CD1c-positive myeloid dendritic cell (primary cell): ENCODE data around the gene SAMD9.
"Not testable (repeated sequence)": the region's sequence is repeated elsewhere in the genome, so short reads cannot be mapped to it uniquely, and the experiment has no call there.

Source experiments
- DNase-seq: peaks from one replicate; pipeline ENCODE4 v3.0.0-alpha.2; 2016; ENCODE audit errors: extremely low spot score

Gene SAMD9

GRCh38 chr7:93117852-93118530 is at the start of gene SAMD9:
Gene SAMD9, minus strand, starts transcription at chr7:93117979. Its CDS starts 11,882 bp downstream, at chr7:93106097.
- DNase-seq = peak; percentile 91

- DNase-seq = peak; percentile 38
Observed at GRCh38 chr7:93165447-93165846, 47.7 kb upstream of the SAMD9 start.

- DNase-seq = no peak
Observed at GRCh38 chr7:93164766-93165165, 47.0 kb upstream of the SAMD9 start.

- no peak for DNase-seq
Observed at GRCh38 chr7:93161181-93161762, 43.5 kb upstream of the SAMD9 start.

- no peak for DNase-seq
Observed at GRCh38 chr7:93160410-93160809, 42.6 kb upstream of the SAMD9 start.

DNA sequence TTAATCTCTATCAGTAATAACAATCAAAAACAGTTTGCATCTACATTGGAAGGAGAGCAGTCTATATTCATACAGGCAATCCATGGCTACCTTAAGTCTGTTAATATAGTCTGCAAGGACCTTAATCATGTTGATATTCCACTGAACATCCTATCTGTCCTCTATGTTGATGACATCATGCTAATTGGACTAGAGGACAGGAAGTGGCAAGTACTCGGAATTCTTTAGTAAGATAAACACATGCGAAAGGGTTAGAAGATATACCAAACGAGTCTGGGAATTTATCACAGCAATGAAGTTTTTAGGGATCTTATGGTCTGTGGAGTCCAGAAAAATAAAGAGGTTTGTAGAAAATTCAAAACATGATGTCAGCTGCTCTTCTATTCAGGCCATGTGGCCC is 41.7 kb upstream of the SAMD9 start:
- DNase-seq = no peak

GRCh38 chr7:93156884-93157283 is 39.1 kb upstream of the SAMD9 start:
- DNase-seq = no peak

DNA sequence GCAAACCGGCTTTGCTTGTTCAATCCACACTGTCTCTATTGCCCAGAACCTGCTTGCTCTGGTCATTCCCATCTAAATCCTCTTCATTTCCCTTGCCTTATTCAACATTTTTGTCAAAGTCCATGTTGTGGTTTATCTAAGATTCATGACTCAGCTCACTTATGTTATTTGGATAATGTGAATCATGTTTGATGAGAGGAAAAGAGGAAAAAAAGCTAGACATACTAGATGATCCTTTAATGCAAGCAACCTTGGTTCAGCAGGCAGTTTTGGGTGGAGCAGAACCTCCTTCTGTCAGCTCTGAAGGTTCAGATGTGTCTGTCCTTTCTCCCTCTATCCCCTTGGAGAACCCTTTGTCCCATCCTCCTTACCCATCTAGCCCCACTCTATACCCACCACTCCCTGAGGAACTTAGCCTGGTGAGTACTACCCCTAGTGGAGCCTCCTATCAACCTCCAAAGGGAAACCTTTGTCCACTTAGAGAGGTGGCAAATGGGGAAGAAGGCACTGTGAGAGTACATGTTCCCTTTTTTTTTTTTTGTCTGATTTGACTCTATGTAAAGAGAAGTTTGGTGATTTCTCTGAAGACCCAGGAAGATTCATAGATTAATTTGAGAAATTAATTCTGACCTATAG is 32.5 kb upstream of the SAMD9 start:
- DNase-seq = peak; percentile 56

GRCh38 chr7:93148727-93149126 is 30.9 kb upstream of the SAMD9 start:
- DNase-seq = no peak

- peak; percentile 57 for DNase-seq
Observed at GRCh38 chr7:93148144-93148543, 30.4 kb upstream of the SAMD9 start, which contains the start of gene SAMD9L. Gene SAMD9L, minus strand, starts transcription at chr7:93148385. Its CDS starts 12,414 bp downstream, at chr7:93135971.

DNA sequence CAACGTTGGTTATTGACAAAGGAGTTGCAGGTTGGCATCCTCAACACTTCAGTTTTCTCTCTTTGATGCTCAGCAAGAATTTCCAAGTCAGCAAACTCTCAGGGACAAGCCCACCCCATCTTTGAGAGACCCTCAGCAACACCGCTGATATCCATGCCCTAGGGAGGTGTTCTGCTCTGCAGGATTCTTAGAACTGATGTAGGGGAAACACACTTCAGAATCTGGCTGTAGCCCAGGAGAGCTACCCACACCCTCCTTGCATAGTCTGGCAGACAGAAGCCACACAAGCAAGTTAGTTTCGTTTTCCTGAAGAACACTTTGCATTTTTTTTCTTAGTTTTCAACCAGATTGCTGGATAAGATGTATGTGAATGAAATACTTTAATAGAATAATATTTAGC is 29.6 kb upstream of the SAMD9 start:
- peak; percentile 58 for DNase-seq

- DNase-seq = peak; percentile 42
Observed at GRCh38 chr7:93146472-93147141, 28.8 kb upstream of the SAMD9 start.

GRCh38 chr7:93146036-93146435 is 28.3 kb upstream of the SAMD9 start:
- no peak for DNase-seq

DNA sequence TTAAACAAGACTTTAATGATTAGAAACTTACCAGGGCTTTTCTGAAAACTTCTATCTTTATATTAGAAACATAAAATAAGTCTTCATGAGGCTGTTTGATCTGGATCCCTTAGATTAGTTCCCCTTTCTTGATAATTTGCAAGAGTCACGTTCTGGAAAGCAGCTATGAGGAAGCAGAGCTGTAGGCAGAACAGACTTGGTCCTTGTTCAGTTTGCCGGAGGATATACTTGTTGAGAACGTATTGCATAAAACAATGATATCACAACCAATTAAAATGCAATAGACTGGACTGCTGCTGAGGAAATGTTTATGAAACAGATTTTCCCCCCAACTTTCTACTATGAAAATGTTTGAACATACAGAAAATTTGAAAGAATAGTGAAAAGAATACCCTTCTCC is 27.6 kb upstream of the SAMD9 start:
- DNase-seq = peak; percentile 78

GRCh38 chr7:93142127-93142526 is 24.3 kb upstream of the SAMD9 start:
- DNase-seq = no peak

- DNase-seq = no peak
Observed at GRCh38 chr7:93140582-93141191, 22.9 kb upstream of the SAMD9 start.

GRCh38 chr7:93138576-93138975 is 20.8 kb upstream of the SAMD9 start:
- DNase-seq = no peak

- no peak for DNase-seq
Observed at GRCh38 chr7:93133005-93133404, 15.2 kb upstream of the SAMD9 start.

DNA sequence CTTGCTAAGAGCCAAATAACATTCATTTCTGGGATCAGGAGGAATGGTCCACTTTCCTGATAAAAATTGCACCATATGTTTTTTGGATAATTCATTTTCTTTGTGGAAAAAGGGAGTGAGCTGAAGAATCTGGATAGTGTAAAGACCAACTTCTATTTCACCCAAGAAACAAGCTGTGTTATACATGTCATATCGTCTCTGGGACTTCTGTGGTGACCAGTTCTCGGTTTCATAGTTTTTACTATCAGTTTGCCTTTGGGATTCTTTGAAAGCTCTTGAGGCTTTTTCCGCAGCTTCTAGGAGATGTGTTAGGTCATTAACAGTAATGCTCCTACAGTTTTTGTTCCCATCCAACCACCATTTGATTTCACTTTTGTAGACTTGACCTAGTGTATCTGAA is 14.4 kb upstream of the SAMD9 start:
- no peak for DNase-seq

GRCh38 chr7:93126954-93127353 is 9.2 kb upstream of the SAMD9 start:
- not testable (repeated sequence) for DNase-seq

GRCh38 chr7:93123532-93123931 is 5.8 kb upstream of the SAMD9 start:
- not testable (repeated sequence) for DNase-seq
